ENCODE measurements around the gene NMT1. TPM values are rescaled to one million over a fixed set of nuclear protein-coding genes. Genes with fewer than 3 reads are reported as not detected.

NMT1 gene
- total and polyA plus RNA-seq, 11 donors: 36.8 to 114 (median 68.7) TPM

DNA sequence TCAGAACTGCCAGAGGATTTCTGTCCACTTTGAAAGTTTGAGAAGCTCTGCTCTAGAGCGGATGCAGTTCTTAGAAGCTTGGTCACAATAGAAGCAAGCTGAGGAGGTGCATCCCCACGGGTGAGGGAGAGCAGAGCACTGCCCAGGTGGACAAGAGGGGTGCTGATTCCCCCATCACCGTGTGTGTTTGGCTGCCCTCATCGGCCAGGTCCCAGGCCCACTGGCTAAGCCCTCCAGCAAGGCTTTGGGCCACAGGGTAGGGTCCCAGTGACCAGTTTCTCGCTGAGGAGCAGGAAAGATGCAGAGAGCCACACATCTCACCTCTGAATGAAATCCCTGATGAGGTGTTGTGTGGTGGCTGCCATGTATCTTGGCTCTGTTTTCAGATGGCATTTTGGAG lies 26.9 kb downstream of the NMT1 start:
- WGBS, 4 donors: 88 to 93% (median 90%) methylated on average over 5 of the region's 5 CpGs
- DNase-seq (no peak), ATAC-seq (no peak)
- Histone ChIP-seq H3K36me3 (peaks cover 0 to 97% (median 90%) of the 10 kb centered on the region in 9 donors), H3K27me3 (no peaks in the 10 kb centered on the region), H3K27ac (peak overlapping the region in 10 of 12 donors; percentile 7 to 76 (median 40)), H3K4me3 (no peak overlapping the region), H3K9me3 (no peaks in the 10 kb centered on the region), H3K4me1 (peaks cover 8 to 34% (median 19%) of the 10 kb centered on the region in 12 donors)
- no peak for TF ChIP-seq POLR2A (IDR thresholded peaks at IDR 0.05)
- TF ChIP-seq, protein P1, sequence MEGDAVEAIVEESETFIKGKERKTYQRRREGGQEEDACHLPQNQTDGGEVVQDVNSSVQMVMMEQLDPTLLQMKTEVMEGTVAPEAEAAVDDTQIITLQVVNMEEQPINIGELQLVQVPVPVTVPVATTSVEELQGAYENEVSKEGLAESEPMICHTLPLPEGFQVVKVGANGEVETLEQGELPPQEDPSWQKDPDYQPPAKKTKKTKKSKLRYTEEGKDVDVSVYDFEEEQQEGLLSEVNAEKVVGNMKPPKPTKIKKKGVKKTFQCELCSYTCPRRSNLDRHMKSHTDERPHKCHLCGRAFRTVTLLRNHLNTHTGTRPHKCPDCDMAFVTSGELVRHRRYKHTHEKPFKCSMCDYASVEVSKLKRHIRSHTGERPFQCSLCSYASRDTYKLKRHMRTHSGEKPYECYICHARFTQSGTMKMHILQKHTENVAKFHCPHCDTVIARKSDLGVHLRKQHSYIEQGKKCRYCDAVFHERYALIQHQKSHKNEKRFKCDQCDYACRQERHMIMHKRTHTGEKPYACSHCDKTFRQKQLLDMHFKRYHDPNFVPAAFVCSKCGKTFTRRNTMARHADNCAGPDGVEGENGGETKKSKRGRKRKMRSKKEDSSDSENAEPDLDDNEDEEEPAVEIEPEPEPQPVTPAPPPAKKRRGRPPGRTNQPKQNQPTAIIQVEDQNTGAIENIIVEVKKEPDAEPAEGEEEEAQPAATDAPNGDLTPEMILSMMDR (IDR thresholded peaks at IDR 0.05): no peak
- intact Hi-C loops (cut with DNase I): no loop called here

GRCh38 chr17:45088741-45089140 lies 27.6 kb downstream of the NMT1 start:
- Histone ChIP-seq H3K36me3 (peaks cover 0 to 95% (median 87%) of the 10 kb centered on the region in 9 donors), H3K9me3 (no peaks in the 10 kb centered on the region), H3K27ac (peak overlapping the region in 4 of 12 donors; percentile 20 to 56 (median 48)), H3K4me1 (peaks cover 13 to 42% (median 26%) of the 10 kb centered on the region in 12 donors), H3K27me3 (no peaks in the 10 kb centered on the region), H3K4me3 (no peak overlapping the region)
- ATAC-seq (no peak), DNase-seq (no peak)
- TF ChIP-seq POLR2A (IDR thresholded peaks at IDR 0.05): no peak
- TF ChIP-seq, protein P1 (IDR thresholded peaks at IDR 0.05): no peak
- WGBS, 4 donors: 78 to 89% (median 84%) methylated on average over 3 of the region's 3 CpGs
- intact Hi-C loops (cut with DNase I): no loop called here

- Histone ChIP-seq H3K9me3 (no peaks in the 10 kb centered on the region), H3K4me3 (no peak overlapping the region), H3K4me1 (peaks cover 13 to 51% (median 30%) of the 10 kb centered on the region in 12 donors), H3K27me3 (no peaks in the 10 kb centered on the region), H3K36me3 (peaks cover 0 to 95% (median 87%) of the 10 kb centered on the region in 9 donors), H3K27ac (peak overlapping the region in 1 of 12 donors; percentile 93)
- no peak for TF ChIP-seq POLR2A (IDR thresholded peaks at IDR 0.05)
- TF ChIP-seq, protein P1 (IDR thresholded peaks at IDR 0.05): no peak
- intact Hi-C loops (cut with DNase I): loop anchor here in 5 of 10 donors (5.0 to 10.0 kb wide), 6 partner anchors 66 to 316 kb away; partner anchors contain the start of gene GFAP (in 1 of the 5)
- ATAC-seq: no peak
- 84 to 93% (median 88%) methylated on average over 3 of the region's 3 CpGs for WGBS, 4 donors
- DNase-seq: no peak
These were observed 29.6 kb downstream of the NMT1 start for GRCh38 chr17:45090711-45091110.

DNA sequence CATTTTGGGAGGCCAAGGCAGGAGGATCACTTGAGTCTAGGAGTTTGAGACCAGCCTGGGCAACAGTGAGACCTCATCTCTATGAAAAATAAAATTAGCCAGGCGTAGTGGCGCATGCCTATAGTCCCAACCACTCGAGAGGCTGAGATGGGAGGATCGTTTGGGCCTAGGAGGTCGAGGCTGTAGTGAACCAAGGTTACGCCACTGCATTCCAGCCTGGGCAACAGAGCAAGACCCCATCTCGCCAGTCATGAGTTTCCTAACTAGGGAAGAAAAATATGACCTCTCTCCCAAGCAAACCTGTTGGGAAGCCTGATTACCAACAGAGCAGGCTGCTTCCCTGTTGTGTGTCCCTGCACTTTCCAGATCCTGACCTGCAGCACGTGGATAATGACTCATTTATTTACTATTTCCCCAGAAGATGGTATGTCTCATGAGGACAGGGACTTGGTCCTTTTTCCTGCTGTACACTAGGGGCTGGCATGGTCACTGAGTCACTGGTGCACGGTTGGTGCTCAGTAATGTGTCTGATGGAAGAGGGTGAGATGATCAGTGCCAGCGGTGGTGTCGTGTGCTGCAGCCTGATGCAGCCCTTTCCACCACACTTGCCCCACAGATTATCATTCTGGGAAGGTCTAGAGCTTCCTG lies 30.8 kb downstream of the NMT1 start:
- no peak overlapping the region for H3K4me3 ChIP-seq
- ATAC-seq (no peak), DNase-seq (no peak)
- 87 to 94% (median 91%) methylated on average over 10 to 11 of the region's 11 CpGs for WGBS, 4 donors
- H3K4me1 ChIP-seq: peaks cover 13 to 52% (median 30%) of the 10 kb centered on the region in 12 donors
- H3K27me3 ChIP-seq: no peaks in the 10 kb centered on the region
- H3K9me3 ChIP-seq: no peaks in the 10 kb centered on the region
- TF ChIP-seq, protein P1 (IDR thresholded peaks at IDR 0.05): no peak
- TF ChIP-seq POLR2A (IDR thresholded peaks at IDR 0.05): no peak
- peak overlapping the region; percentile 70 to 97 (median 88) for H3K27ac ChIP-seq
- H3K36me3 ChIP-seq: peaks cover 0 to 95% (median 87%) of the 10 kb centered on the region in 9 donors
- intact Hi-C loops (cut with DNase I): loop anchor here in 6 of 10 donors (2.0 to 10.0 kb wide), 7 partner anchors 37 to 317 kb away; partner anchors contain the start of gene GFAP (in 1 of the 6)
